NK-92 treated with Interleukin-12 subunit alpha and Interleukin-12 subunit beta, amount 100 ng/mL, for 24 hours (cell line): ENCODE data around the gene FBXO44.

Source experiments
- DNase-seq: peaks from one replicate; lab custom pipeline; 2025; lab: John Stamatoyannopoulos, UW

FBXO44 gene

GRCh38 chr1:11659748-11660147 lies 5.1 kb downstream of the FBXO44 start:
- DNase-seq: no peak

GRCh38 chr1:11661103-11661502 lies 6.4 kb downstream of the FBXO44 start:
- DNase-seq: no peak

GRCh38 chr1:11664336-11665065 lies 9.8 kb downstream of the FBXO44 start:
- DNase-seq: peak; percentile 81

- no peak for DNase-seq
Measured at GRCh38 chr1:11668516-11668915, 13.8 kb downstream of the FBXO44 start.

- DNase-seq: no peak
Measured at GRCh38 chr1:11670747-11671146, 16.1 kb downstream of the FBXO44 start.

- no peak for DNase-seq
Measured at GRCh38 chr1:11671205-11671543, 16.5 kb downstream of the FBXO44 start.

GRCh38 chr1:11671544-11672286 lies 17.0 kb downstream of the FBXO44 start:
- no peak for DNase-seq

- no peak for DNase-seq
Measured at GRCh38 chr1:11673089-11673769, 18.6 kb downstream of the FBXO44 start.

GRCh38 chr1:11674488-11674887 lies 19.8 kb downstream of the FBXO44 start:
- DNase-seq: no peak

GRCh38 chr1:11675325-11675724 lies 20.6 kb downstream of the FBXO44 start:
- no peak for DNase-seq

GRCh38 chr1:11676386-11677103 lies 21.9 kb downstream of the FBXO44 start:
- DNase-seq: no peak

- DNase-seq: no peak
Measured at GRCh38 chr1:11678442-11678841, 23.8 kb downstream of the FBXO44 start.

- DNase-seq: no peak
Measured at GRCh38 chr1:11680270-11681070, 25.8 kb downstream of the FBXO44 start.

- DNase-seq: peak; percentile 92
Measured at GRCh38 chr1:11681071-11681771, 26.5 kb downstream of the FBXO44 start, which contains the start of gene MAD2L2. MAD2L2 (minus strand) TSS chr1:11681148; CDS start chr1:11680601, 547 bp downstream.

- no peak for DNase-seq
Measured at GRCh38 chr1:11682287-11682771, 27.7 kb downstream of the FBXO44 start.

- DNase-seq: no peak
Measured at GRCh38 chr1:11682799-11683198, 28.1 kb downstream of the FBXO44 start.

- no peak for DNase-seq
Measured at GRCh38 chr1:11684070-11684469, 29.4 kb downstream of the FBXO44 start.

GRCh38 chr1:11685210-11685752 lies 30.6 kb downstream of the FBXO44 start:
- no peak for DNase-seq

GRCh38 chr1:11688506-11688905 lies 33.8 kb downstream of the FBXO44 start:
- DNase-seq: no peak
